Activated CD8-positive, alpha-beta memory T cell treated with anti-CD3 and anti-CD28 coated beads for 36 hours (primary cell): ENCODE measurements around the gene KIF21B. TPM values are rescaled to one million over a fixed set of nuclear protein-coding genes. Genes with fewer than 3 reads are reported as not detected.

Experiments used
- CTCF ChIA-PET: fragments of 350-600 bp; sonication (Branson Sonifier 250); formaldehyde crosslinking; loops from one replicate; lab custom pipeline; 2021; ENCODE audit warnings: antibody characterized with exemption; lab: Charles Lee
- POLR2A ChIA-PET: fragments of 350-600 bp; sonication (Branson Sonifier 250); formaldehyde crosslinking; loops from one replicate; lab custom pipeline; 2021; ENCODE audit warnings: antibody characterized with exemption; lab: Charles Lee
- total RNA-seq, 2 experiments: library from RNA; stranded (reverse); gene quantifications; one replicate each; pipeline ENCODE4 v1.2.3, GENCODE V29; 2021

The KIF21B gene, protein sequence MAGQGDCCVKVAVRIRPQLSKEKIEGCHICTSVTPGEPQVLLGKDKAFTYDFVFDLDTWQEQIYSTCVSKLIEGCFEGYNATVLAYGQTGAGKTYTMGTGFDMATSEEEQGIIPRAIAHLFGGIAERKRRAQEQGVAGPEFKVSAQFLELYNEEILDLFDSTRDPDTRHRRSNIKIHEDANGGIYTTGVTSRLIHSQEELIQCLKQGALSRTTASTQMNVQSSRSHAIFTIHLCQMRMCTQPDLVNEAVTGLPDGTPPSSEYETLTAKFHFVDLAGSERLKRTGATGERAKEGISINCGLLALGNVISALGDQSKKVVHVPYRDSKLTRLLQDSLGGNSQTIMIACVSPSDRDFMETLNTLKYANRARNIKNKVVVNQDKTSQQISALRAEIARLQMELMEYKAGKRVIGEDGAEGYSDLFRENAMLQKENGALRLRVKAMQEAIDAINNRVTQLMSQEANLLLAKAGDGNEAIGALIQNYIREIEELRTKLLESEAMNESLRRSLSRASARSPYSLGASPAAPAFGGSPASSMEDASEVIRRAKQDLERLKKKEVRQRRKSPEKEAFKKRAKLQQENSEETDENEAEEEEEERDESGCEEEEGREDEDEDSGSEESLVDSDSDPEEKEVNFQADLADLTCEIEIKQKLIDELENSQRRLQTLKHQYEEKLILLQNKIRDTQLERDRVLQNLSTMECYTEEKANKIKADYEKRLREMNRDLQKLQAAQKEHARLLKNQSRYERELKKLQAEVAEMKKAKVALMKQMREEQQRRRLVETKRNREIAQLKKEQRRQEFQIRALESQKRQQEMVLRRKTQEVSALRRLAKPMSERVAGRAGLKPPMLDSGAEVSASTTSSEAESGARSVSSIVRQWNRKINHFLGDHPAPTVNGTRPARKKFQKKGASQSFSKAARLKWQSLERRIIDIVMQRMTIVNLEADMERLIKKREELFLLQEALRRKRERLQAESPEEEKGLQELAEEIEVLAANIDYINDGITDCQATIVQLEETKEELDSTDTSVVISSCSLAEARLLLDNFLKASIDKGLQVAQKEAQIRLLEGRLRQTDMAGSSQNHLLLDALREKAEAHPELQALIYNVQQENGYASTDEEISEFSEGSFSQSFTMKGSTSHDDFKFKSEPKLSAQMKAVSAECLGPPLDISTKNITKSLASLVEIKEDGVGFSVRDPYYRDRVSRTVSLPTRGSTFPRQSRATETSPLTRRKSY (N-terminal part only)
- 10 to 100 TPM; 47.2 to 49.6 TPM for total RNA-seq

DNA sequence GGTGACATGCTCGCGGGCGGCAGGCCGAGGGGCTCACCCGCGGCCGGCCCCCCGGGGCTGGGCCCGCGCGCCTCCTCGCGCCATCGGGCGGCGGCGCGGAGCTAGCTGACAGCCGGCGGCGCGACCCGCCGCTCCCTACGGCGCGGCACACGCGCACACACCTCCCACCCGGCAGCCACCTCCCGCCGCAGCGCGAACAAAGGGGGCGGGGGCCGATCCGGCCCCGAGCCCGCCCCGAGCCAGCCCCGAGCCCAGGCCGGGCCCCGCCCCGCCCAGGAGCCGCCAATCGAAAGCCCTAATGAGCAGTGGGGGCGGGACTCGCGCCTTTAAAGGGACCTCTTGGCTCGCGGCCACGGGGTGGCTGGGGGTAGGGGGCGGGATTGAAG lies at the start of gene KIF21B:
KIF21B (minus strand) TSS at position 198 of the 386 bp plus-strand sequence. CDS start 331 bp downstream, outside the sequence.
- CTCF ChIA-PET: interaction anchor here (1.1 to 3.4 kb wide), 3 partner anchors 12 to 51 kb away, joined by 3 to 18 read pairs (median 3); no protein-coding TSS in a partner anchor
- POLR2A ChIA-PET: interaction anchor here (1.2 kb wide), 1 partner anchor 8 kb away, joined by 6 read pairs; no protein-coding TSS in a partner anchor

DNA sequence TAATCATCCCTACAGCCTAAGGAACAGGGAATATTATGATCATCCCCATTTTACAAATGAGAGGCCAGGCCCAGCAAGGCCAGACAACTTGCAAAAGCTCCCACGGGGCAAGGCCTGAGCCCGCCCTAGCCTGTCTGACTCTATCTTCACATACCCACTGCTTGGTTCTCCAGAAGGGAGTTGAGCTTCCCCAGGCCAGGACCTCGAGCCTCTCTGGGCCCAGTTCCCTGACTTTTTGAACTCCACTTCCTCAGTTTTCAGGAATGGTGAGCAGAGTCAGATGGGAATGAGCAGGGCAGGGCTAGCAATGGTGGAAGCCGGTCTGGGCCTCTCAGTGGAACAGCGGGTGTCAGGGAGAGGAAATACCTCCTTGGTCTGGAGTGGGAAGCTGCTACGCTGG lies 49.4 kb upstream of the KIF21B start:
- CTCF ChIA-PET: no interaction called here
- POLR2A ChIA-PET: no interaction called here

DNA sequence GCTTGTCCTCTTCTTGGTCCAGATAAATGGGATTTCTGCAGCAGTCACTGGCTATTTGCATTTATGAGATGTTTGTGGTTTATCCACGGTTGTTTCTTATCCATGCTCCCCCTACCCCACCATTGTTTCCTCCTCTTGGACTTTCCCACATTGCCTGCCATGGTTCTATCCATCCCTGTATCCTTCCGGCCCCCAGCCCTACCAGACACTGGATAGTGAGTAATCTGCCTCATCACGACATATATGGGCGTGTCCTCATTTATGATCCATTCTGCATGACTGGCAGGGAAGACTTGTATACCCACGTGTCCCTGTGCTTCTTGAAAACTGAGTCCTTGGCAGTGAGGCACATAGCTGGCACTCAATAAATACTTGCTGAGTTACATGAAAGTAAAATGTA lies 48.6 kb upstream of the KIF21B start:
- ChIA-PET POLR2A (no interaction called here), CTCF (no interaction called here)

DNA sequence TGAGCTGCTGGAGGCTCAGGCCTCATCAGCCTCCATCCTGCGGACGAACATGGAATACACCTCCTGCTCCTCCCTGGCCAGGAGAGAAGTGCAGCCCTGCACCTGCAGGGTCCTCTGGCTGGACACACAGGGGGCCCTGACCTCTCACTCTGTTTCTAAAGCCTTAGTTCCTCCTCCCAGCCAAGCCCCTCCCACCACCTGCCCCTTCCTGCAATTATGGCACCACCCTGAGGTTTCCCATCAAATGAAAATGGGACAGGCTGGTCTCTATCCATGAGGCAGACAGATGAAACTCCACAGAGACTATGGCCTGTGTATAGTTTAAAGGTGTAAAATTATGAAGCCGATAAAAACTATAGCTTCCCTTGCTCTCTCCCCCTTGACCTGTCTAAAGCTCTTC lies 46.1 kb upstream of the KIF21B start:
- CTCF ChIA-PET: interaction anchor here (1.4 kb wide), 1 partner anchor 97 kb away, joined by 3 read pairs; no protein-coding TSS in a partner anchor
- POLR2A ChIA-PET: no interaction called here

DNA sequence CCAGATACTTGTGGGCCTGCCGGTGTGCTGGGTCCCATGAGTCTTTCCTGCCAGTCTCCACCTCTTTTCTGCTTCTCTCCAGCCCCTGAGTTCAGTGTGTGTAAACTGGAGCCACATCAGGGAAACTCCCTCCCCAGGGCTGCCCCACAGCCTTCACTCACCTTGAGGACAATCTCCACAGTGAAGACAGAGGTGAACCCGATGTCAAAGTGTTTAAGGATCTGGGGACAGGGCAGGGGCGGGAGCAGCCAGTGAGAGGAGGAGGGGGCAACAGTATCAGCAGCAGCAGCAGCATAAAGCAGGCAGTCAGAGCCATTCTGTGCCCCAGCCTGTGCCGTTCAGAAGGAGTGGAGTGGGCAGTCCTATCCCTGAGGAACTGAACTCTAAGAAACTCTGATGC lies 45.5 kb upstream of the KIF21B start:
- ChIA-PET POLR2A (no interaction called here), CTCF (no interaction called here)

DNA sequence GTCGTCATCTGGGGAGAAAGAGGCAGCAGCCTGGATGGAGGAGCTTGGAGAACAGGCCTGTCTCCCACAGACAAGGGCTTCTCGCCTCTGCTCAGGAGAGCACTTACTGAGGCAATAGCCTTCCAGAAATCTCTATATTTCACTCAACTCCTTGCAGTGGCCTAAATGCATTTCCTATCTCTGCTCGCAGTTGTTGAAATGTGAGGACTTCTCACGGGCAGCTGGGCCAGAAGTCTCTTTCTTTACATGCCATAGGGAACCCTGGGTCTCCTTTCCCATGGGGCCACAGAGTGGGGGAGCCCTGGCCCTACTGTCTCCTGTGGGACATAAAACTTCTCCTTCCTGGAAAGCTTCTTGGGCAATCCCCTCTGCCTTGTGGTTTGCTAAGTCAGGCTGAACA lies 43.5 kb upstream of the KIF21B start:
- POLR2A ChIA-PET: no interaction called here
- CTCF ChIA-PET: interaction anchor here (2.4 kb wide), 1 partner anchor 95 kb away, joined by 9 read pairs; no protein-coding TSS in a partner anchor

DNA sequence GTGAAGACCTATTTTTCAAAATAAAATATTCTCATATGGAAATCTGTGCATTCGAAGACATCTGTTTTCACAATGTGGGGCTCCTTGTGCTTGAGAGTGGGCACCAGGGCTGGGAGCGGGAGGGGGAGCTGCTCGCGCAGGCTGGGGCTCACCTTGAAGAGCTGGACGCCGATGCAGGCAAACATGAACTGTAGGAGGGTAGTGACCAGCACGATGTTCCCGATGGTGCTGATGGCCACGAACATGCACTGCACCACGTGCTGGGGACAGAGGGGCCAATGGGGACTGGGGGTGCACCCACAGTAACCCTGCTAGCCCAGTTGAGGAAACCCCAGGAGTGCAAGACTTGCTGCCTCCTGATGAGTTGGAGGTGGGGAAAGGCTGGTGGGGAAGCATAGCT lies 42.2 kb upstream of the KIF21B start:
- ChIA-PET POLR2A (no interaction called here), CTCF (interaction anchor here (2.4 kb wide), 1 partner anchor 94 kb away, joined by 9 read pairs; no protein-coding TSS in a partner anchor)

DNA sequence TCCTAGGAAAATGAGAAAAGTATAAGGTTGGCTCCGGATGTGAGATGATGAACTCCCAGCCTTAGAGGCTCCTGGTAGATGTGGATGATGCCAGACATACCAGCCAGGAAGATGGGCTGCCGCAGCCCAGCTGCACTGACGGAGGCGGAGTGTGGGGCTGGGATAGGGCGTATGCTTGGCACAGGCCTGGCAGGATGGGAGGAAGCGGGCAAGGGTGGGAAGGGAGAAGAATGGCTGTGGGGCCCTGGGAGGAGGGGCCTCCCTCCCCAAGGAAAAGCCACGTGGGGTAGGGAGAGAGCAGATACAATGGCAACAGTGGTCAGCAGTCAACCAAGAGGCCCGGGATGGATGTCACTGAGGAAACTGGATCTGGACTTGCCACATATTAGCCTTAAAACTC lies 41.3 kb upstream of the KIF21B start:
- ChIA-PET POLR2A (no interaction called here), CTCF (no interaction called here)

DNA sequence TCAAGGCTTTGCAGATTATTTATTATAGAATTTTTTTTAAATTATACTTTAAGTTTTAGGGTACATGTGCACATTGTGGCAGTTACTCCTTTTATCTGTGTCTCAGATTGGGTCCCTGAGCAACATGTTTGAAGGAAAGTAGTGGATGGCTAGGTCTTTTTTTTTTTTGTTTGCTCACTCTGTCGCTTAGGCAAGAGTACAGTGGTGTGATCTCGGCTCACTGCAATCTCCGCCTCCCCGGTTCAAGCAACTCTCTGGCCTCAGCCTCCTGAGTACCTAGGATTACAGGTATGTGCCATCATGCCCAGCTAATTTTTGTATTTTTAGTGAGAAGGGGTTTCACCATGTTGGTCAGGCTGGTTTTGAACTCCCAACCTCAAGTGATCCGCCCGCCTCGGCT lies 39.6 kb upstream of the KIF21B start:
- CTCF ChIA-PET: no interaction called here
- POLR2A ChIA-PET: no interaction called here

DNA sequence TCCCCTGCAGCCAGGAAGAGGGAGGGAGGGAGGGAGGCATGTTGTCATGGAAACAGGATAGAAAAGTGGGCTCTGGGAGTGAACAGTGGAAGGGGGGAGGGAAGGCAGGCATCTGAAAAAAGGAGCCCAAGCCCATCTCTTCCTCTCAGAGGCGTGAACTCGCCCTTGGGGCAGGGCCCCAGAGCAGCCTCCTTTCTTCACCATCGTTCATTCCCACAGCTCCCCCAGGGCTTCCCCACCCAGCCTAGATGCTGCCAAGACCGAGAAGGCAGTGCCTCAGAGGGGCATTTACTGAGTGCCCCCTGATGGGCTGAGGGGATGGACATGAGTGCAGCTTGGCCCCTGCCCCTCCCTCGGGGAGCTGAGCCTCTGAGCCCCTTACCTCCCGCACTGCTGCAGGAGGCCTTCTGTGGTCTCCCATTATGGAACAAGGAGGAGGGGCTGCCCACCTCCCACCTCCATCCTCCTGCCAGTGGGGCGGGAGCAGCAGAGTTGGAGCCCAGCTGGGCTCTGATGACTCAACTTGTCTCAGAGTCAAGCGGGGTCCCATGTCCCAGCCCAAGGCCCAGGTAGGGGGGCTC lies 39.1 kb upstream of the KIF21B start:
- CTCF ChIA-PET: no interaction called here
- POLR2A ChIA-PET: no interaction called here

DNA sequence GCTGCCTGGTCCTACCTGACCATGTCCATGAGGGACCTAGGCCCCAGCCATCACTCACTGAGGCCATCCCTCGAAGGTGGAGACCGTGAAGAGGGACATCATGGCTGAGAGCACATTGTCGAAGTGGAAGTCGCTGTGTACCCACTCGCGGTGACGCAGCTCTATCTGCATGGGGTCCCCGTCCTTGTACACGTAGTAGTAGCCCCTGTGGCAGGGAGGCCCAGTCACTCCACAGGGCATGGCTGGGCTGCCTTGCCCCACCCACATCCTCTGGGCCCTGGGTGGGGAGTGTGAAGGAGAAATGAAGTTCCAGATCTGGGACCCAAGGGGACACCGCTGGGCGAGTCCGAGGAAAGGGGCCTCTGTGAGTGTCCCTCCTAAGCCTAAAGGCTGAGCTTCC lies 38.4 kb upstream of the KIF21B start:
- CTCF ChIA-PET: no interaction called here
- POLR2A ChIA-PET: no interaction called here

DNA sequence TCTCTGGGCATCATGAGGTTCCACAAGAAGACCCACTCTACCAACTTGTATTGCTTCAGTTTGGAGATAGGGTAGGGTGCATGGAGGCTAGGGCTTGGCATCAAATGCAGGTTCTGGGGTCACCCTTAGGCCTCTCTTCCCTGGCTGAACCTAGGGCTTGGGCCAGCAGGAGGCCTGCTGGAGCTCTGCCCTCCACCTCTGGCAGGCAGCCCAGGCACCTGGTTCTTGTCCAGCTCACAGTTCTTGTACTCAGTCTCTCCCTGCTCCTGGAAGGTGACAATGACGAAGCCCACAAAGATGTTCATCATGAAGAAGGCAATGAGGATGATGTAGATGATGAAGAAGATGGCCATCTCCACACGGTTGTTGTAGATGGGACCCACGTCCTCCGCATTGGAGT lies 37.5 kb upstream of the KIF21B start:
- POLR2A ChIA-PET: no interaction called here

DNA sequence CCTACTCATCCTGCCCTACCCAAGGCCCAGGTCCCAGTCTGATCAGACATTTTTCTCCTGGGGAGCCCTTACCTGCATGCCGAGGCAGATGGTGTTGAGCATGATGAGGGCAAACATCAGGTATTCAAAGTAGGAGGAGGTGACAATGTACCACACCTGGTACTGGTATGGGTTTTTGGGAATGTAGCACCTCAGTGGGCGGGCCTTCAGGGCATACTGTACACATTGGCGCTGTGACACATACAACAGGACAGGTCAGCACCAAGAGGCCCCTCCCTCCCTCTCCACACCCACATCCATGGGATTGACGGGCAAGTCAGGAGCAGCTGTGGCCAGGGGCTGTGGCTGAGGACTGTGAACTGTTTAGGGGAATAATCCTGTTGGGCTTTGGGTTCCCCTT lies 37.1 kb upstream of the KIF21B start:
- ChIA-PET POLR2A (no interaction called here), CTCF (no interaction called here)

More for the DNA sequence above, 37.5 kb upstream of the KIF21B start:
- CTCF ChIA-PET: no interaction called here

DNA sequence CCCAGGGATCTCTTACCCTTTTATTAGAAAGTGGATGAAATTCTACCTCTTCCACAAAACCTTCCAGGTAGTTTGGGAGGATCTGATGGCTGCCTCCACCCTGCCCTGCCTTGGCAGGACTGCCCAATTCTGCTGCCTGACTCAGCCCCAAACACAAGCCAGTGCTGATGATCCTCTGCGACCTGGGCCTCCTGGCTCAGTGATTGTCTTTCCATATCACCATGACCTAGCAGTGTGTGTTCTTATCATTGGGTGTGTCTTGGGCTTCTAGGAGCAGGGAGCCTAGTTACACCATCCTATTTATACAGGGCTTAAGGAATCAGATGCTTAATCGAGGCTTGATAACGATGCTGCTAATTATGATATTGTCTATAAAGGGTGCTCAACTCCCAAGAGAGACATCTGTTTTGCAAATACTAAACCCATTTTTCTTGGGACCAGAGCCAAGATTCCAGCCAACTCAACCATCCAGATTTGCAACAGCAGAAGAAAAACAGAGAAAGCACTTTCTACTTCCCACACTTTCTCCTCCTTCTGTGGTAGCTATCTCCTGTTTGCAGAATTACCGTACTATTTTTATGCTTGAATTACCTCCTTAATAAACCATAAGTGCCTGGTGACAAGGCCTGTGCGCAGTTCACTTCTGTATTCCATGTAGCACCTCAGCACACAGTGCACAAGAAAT lies 36.5 kb upstream of the KIF21B start:
- ChIA-PET POLR2A (no interaction called here), CTCF (interaction anchor here (0.7 to 1.0 kb wide), 2 partner anchors 59 to 88 kb away, joined by 3 read pairs; no protein-coding TSS in a partner anchor)

DNA sequence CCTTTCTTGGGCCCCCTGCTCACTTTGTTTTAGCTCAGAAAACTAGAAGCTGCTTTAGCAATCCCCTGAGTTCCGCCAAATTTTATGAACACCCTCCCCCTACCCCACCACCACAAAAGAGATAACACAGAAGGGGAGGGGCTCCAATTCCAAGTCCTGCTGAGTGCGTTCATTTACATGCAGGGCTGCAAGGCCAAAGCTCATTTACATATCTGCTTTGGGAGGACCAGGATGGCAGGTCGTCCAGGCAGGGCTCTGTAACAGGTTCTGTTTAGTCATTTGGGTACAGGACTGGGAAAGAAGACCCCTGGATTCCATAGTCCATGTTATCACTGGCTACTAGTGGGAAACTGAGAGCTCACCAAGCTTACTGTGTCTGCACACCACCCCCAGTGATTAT lies 35.9 kb upstream of the KIF21B start:
- ChIA-PET CTCF (interaction anchor here (0.7 to 1.0 kb wide), 3 partner anchors 17 to 88 kb away, joined by 3 read pairs; no protein-coding TSS in a partner anchor), POLR2A (no interaction called here)

DNA sequence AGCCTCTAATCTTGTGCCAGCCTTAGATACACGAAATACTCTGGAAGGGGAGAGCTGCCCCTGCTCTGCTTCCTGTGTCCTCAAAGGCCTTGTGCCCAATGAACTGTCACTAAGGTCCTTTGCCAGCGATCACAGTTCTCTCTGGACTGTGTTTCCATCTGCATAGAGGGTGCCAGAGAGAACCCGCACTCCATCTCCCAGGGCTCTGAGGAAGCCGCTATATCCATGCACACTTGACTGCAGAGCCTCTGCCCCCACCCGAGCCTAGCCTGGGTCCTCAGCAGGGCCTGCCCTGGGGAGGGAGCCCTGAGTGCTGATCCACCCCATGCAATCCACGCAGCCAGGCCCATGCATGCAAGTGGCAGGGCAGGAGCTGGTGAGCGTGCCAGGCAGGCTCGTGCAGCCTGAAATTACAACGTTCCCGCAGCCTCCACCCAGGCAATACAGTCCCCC lies 30.6 kb upstream of the KIF21B start:
- ChIA-PET CTCF (interaction anchor here (1.1 kb wide), 1 partner anchor 11 kb away, joined by 3 read pairs; no protein-coding TSS in a partner anchor), POLR2A (no interaction called here)

DNA sequence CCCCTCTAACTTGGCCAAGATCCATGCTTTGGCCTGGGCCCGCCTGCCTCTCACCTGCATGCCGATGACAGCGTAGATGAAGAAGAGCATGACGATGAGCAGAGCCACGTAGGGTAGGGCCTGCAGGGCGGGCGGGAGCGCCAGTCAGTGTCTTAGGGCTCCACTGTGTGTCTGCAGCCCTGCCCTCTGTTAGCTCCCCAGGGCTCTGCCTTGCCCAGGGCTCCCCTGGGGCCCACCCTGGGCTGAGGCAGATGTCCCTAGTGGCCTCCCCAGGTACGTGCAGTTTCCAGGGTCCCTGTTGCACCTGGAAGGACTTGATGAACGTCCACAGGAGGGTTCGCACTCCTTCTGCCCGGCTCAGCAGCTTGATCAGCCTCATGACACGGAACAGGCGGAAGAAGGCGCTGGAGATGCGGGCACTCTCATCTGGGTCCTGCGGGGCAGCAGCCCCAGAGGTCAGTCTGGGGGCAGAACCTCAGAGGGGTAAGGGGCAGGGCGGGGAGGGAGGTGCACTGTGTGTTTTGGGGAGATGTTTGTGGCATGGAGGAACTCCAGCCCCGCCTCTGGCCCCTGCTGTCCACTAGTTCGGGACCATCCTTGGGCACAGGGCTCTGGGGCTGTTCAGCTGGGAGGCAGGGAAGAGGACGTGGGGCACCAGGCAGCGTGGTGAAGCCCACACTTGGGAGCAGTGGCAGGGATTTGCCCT lies 29.8 kb upstream of the KIF21B start:
- ChIA-PET POLR2A (no interaction called here), CTCF (no interaction called here)

DNA sequence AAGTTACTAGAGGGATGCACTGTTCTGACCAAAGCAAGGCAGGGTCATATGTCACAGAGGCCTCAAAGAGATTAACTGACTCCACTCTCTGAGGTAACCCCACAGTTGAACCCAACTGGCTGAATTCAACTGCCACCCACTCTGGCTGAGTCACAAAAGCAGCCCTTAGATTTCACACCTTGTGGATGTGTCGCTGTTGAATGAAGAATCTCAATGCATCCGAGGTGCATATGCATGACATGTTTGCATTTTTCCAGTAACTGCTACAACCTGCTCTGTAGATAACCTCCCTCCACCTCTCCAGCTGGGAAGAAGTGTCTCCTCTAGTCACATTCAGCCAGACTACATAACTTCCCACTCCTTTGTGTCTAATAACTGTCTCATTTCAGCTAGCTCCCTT lies 27.9 kb upstream of the KIF21B start:
- ChIA-PET POLR2A (no interaction called here), CTCF (interaction anchor here (1.9 to 3.1 kb wide), 2 partner anchors 72 to 79 kb away, joined by 9 to 12 read pairs; no protein-coding TSS in a partner anchor)
